ENCODE data around the gene G0S2. TPM values are rescaled to one million over a fixed set of nuclear protein-coding genes. Genes with fewer than 3 reads are reported as not detected.

The G0S2 gene
- total RNA-seq, 2 donors from 2014 or later = 13.3 to 46.4 TPM

GRCh38 chr1:209657140-209657879 is 17.9 kb upstream of the G0S2 start:
- H3K4me3 ChIP-seq = no peak overlapping the region
- H3K27me3 ChIP-seq (replicated peaks; ENCODE audit: insufficient read depth) = no peaks in the 10 kb centered on the region
- no peaks in the 10 kb centered on the region for H3K36me3 ChIP-seq
- TF ChIP-seq POLR2AphosphoS5 (IDR thresholded peaks at IDR 0.05) (no peak), POLR2A (IDR thresholded peaks at IDR 0.05) (no peak)
- TF ChIP-seq, protein P1, sequence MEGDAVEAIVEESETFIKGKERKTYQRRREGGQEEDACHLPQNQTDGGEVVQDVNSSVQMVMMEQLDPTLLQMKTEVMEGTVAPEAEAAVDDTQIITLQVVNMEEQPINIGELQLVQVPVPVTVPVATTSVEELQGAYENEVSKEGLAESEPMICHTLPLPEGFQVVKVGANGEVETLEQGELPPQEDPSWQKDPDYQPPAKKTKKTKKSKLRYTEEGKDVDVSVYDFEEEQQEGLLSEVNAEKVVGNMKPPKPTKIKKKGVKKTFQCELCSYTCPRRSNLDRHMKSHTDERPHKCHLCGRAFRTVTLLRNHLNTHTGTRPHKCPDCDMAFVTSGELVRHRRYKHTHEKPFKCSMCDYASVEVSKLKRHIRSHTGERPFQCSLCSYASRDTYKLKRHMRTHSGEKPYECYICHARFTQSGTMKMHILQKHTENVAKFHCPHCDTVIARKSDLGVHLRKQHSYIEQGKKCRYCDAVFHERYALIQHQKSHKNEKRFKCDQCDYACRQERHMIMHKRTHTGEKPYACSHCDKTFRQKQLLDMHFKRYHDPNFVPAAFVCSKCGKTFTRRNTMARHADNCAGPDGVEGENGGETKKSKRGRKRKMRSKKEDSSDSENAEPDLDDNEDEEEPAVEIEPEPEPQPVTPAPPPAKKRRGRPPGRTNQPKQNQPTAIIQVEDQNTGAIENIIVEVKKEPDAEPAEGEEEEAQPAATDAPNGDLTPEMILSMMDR (IDR thresholded peaks at IDR 0.05) = no peak
- H3K4me1 ChIP-seq (replicated peaks) = no peaks in the 10 kb centered on the region
- intact Hi-C loops (cut with DNase I) = no loop called here
- no peak for DNase-seq (ENCODE audit: low spot score)
- H3K27ac ChIP-seq = no peak overlapping the region
- WGBS = 91% methylated on average over 9 of the region's 9 CpGs
- no peaks in the 10 kb centered on the region for H3K9me3 ChIP-seq

- DNase-seq (ENCODE audit: low spot score) = no peak
- 51% methylated on average over 5 of the region's 5 CpGs for WGBS
- no peaks in the 10 kb centered on the region for H3K27me3 ChIP-seq (replicated peaks; ENCODE audit: insufficient read depth)
- H3K9me3 ChIP-seq = no peaks in the 10 kb centered on the region
- no peaks in the 10 kb centered on the region for H3K4me1 ChIP-seq (replicated peaks)
- intact Hi-C loops (cut with DNase I) = no loop called here
- H3K27ac ChIP-seq = no peak overlapping the region
- TF ChIP-seq, protein P1 (IDR thresholded peaks at IDR 0.05) = no peak
- TF ChIP-seq POLR2AphosphoS5 (IDR thresholded peaks at IDR 0.05) (no peak), POLR2A (IDR thresholded peaks at IDR 0.05) (no peak)
- H3K4me3 ChIP-seq = no peak overlapping the region
- no peaks in the 10 kb centered on the region for H3K36me3 ChIP-seq
Observed at GRCh38 chr1:209657918-209658317, 17.3 kb upstream of the G0S2 start.

DNA sequence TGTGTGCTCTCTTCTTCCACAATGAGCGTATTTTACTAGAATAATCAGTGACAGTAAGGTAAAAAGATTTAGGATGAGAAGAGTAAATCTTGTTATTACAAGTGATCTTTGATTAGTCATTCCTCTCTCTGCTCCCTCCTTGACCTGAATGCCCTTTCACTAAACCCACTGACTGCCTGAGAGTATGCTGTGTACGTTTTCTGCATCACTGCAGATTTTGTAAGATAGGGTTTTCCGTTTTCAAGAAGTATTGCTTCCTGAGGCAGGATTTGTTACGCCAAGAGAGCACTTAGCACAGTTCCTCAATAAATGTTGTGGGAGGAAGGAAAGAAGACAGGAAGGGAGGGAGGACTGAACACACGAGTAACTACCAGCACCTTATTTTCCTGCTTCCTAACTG is 15.3 kb upstream of the G0S2 start:
- no peak for DNase-seq (ENCODE audit: low spot score)
- no peaks in the 10 kb centered on the region for H3K36me3 ChIP-seq
- no peaks in the 10 kb centered on the region for H3K27me3 ChIP-seq (replicated peaks; ENCODE audit: insufficient read depth)
- no peak overlapping the region for H3K4me3 ChIP-seq
- no peak overlapping the region for H3K27ac ChIP-seq
- 55% methylated on average over 5 of the region's 5 CpGs for whole genome bisulfite sequencing
- H3K4me1 ChIP-seq (replicated peaks) = no peaks in the 10 kb centered on the region
- intact Hi-C loops (cut with DNase I) = no loop called here
- TF ChIP-seq, protein P1 (IDR thresholded peaks at IDR 0.05) = no peak
- TF ChIP-seq POLR2AphosphoS5 (IDR thresholded peaks at IDR 0.05) (no peak), POLR2A (IDR thresholded peaks at IDR 0.05) (no peak)
- no peaks in the 10 kb centered on the region for H3K9me3 ChIP-seq

- intact Hi-C loops (cut with DNase I) = no loop called here
- H3K27ac ChIP-seq = no peak overlapping the region
- no peak for TF ChIP-seq POLR2AphosphoS5 (IDR thresholded peaks at IDR 0.05)
- no peak for TF ChIP-seq POLR2A (IDR thresholded peaks at IDR 0.05)
- TF ChIP-seq, protein P1 (IDR thresholded peaks at IDR 0.05) = no peak
- H3K9me3 ChIP-seq = no peaks in the 10 kb centered on the region
- H3K4me3 ChIP-seq = no peak overlapping the region
- no peaks in the 10 kb centered on the region for H3K27me3 ChIP-seq (replicated peaks; ENCODE audit: insufficient read depth)
- H3K4me1 ChIP-seq (replicated peaks) = no peaks in the 10 kb centered on the region
- WGBS = 20% methylated on average over 1 of the region's 1 CpG
- H3K36me3 ChIP-seq = no peaks in the 10 kb centered on the region
- DNase-seq (ENCODE audit: low spot score) = no peak
Observed at GRCh38 chr1:209661071-209661470, 14.1 kb upstream of the G0S2 start.

DNA sequence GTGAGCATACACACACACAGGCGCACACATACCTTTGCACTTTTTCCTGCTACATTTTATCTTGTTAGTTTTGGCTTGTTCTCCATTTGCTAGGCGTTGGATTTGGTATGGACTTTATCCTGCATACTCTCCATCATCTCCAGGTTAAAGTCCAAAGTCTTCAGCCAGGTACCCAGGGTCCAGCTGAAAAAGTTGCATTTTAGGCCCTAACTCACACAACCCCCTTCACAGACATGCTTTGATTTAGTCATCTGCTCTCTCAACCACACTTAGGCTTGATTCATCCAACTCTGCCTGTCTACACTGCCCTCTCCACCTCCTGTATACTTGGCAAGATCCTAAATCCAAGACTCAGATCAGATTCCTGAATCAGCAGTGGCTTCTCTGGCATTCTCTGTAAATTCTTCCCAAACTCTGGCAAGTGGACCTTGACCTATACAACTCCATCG is 12.3 kb upstream of the G0S2 start:
- Histone ChIP-seq H3K27ac (no peak overlapping the region), H3K4me3 (no peak overlapping the region), H3K9me3 (no peaks in the 10 kb centered on the region), H3K36me3 (no peaks in the 10 kb centered on the region), H3K4me1 (replicated peaks) (no peaks in the 10 kb centered on the region), H3K27me3 (replicated peaks; ENCODE audit: insufficient read depth) (no peaks in the 10 kb centered on the region)
- DNase-seq (ENCODE audit: low spot score) = no peak
- 86% methylated on average over 3 of the region's 3 CpGs for WGBS
- intact Hi-C loops (cut with DNase I) = no loop called here
- TF ChIP-seq POLR2AphosphoS5 (IDR thresholded peaks at IDR 0.05) (no peak), POLR2A (IDR thresholded peaks at IDR 0.05) (no peak)
- TF ChIP-seq, protein P1 (IDR thresholded peaks at IDR 0.05) = no peak

All from prostate gland (tissue), 2 donors.